ENCODE data around the gene KHDRBS1.
"Not testable (repeated sequence)": the region's sequence is repeated elsewhere in the genome, so short reads cannot be mapped to it uniquely, and the experiment has no call there.

The KHDRBS1 gene

DNA sequence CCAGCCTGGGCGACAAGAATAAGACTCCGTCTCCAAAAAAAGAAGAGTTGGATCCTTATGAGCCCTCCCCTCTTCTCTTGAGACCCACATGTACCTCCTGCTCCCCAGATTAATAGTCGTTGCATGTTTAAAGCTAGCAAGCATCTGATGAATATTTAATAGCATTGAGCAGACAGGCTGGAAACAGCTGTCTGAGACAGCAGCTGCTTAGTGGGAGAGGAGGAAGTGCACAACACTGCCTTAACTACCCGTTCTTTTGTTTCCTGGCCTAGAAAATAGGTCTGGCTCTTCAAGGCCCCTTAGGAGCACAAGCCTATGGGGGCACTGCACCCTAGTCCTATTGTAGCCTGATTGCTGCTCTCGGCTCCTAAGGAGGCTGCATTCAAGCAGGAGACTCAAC lies 41.7 kb downstream of the KHDRBS1 start:
- no peak overlapping the region for H2BK15ac ChIP-seq (replicated peaks; ENCODE audit: low read depth)
- no peaks in the 10 kb centered on the region for H3K27me3 ChIP-seq (ENCODE audit: insufficient read depth, low read length, poor library complexity)
- WGBS (ENCODE audit: extremely low coverage, insufficient coverage, low lambda C conversion rate) = no CpG with 5 or more reads among the region's 5 CpGs
- H3K4me1 ChIP-seq (ENCODE audit: control insufficient read depth, low read depth, low read length) = no peaks in the 10 kb centered on the region
- H4K8ac ChIP-seq (ENCODE audit: low read depth, low read length) = no peak overlapping the region
- H2BK120ac ChIP-seq (ENCODE audit: low read depth, low read length) = no peak overlapping the region
- H3K36me3 ChIP-seq (ENCODE audit: control insufficient read depth, insufficient read depth, low read length) = peaks cover 20% of the 10 kb centered on the region
- H3K79me1 ChIP-seq (ENCODE audit: low read length) = peaks cover 4% of the 10 kb centered on the region
- no peak overlapping the region for H3K4me2 ChIP-seq (ENCODE audit: low read length)
- no peaks in the 10 kb centered on the region for H3K79me2 ChIP-seq (ENCODE audit: control insufficient read depth, insufficient read depth, low read length)
- no peak overlapping the region for H3K4me3 ChIP-seq (ENCODE audit: low read length)
- no peak overlapping the region for H4K5ac ChIP-seq (ENCODE audit: low read length)
- no peak overlapping the region for H2BK5ac ChIP-seq (ENCODE audit: low read length)
- H3K27ac ChIP-seq (ENCODE audit: low read depth, low read length) = no peak overlapping the region
- H3K18ac ChIP-seq (ENCODE audit: low read length) = no peak overlapping the region
- no peak overlapping the region for H3K4ac ChIP-seq (ENCODE audit: low read depth, low read length)
- H3K56ac ChIP-seq (ENCODE audit: low read length) = no peak overlapping the region
- no peak for DNase-seq
- no peak overlapping the region for H3K9ac ChIP-seq (ENCODE audit: low read length)
- no peak overlapping the region for H3K23ac ChIP-seq (ENCODE audit: low read length)
- H2AK5ac ChIP-seq (ENCODE audit: low read length) = no peak overlapping the region

GRCh38 chr1:32056598-32056997 lies 42.9 kb downstream of the KHDRBS1 start:
- no peak overlapping the region for H2BK120ac ChIP-seq (ENCODE audit: low read depth, low read length)
- H3K4me3 ChIP-seq (ENCODE audit: low read length) = no peak overlapping the region
- H3K56ac ChIP-seq (ENCODE audit: low read length) = no peak overlapping the region
- no peak overlapping the region for H4K8ac ChIP-seq (ENCODE audit: low read depth, low read length)
- H3K23ac ChIP-seq (ENCODE audit: low read length) = no peak overlapping the region
- H3K27me3 ChIP-seq (ENCODE audit: insufficient read depth, low read length, poor library complexity) = no peaks in the 10 kb centered on the region
- no peak for DNase-seq
- no peak overlapping the region for H3K27ac ChIP-seq (ENCODE audit: low read depth, low read length)
- no peak overlapping the region for H4K5ac ChIP-seq (ENCODE audit: low read length)
- no peak overlapping the region for H3K9ac ChIP-seq (ENCODE audit: low read length)
- no peaks in the 10 kb centered on the region for H3K79me2 ChIP-seq (ENCODE audit: control insufficient read depth, insufficient read depth, low read length)
- no peaks in the 10 kb centered on the region for H3K4me1 ChIP-seq (ENCODE audit: control insufficient read depth, low read depth, low read length)
- H3K79me1 ChIP-seq (ENCODE audit: low read length) = peaks cover 4% of the 10 kb centered on the region
- H3K4me2 ChIP-seq (ENCODE audit: low read length) = no peak overlapping the region
- H2BK15ac ChIP-seq (replicated peaks; ENCODE audit: low read depth) = no peak overlapping the region
- peaks cover 25% of the 10 kb centered on the region for H3K36me3 ChIP-seq (ENCODE audit: control insufficient read depth, insufficient read depth, low read length)
- H3K4ac ChIP-seq (ENCODE audit: low read depth, low read length) = no peak overlapping the region
- no peak overlapping the region for H2BK5ac ChIP-seq (ENCODE audit: low read length)
- H2AK5ac ChIP-seq (ENCODE audit: low read length) = no peak overlapping the region
- WGBS (ENCODE audit: extremely low coverage, insufficient coverage, low lambda C conversion rate) = no CpG with 5 or more reads among the region's 1 CpG
- no peak overlapping the region for H3K18ac ChIP-seq (ENCODE audit: low read length)

GRCh38 chr1:32060914-32061313 lies 47.2 kb downstream of the KHDRBS1 start:
- H4K8ac ChIP-seq (ENCODE audit: low read depth, low read length) = no peak overlapping the region
- no peak overlapping the region for H2BK120ac ChIP-seq (ENCODE audit: low read depth, low read length)
- peak; percentile 63 for DNase-seq
- H3K4me1 ChIP-seq (ENCODE audit: control insufficient read depth, low read depth, low read length) = peaks cover 4% of the 10 kb centered on the region
- no peak overlapping the region for H2BK5ac ChIP-seq (ENCODE audit: low read length)
- no peak overlapping the region for H3K27ac ChIP-seq (ENCODE audit: low read depth, low read length)
- H2AK5ac ChIP-seq (ENCODE audit: low read length) = no peak overlapping the region
- H3K4ac ChIP-seq (ENCODE audit: low read depth, low read length) = no peak overlapping the region
- no peak overlapping the region for H3K56ac ChIP-seq (ENCODE audit: low read length)
- no peak overlapping the region for H3K9ac ChIP-seq (ENCODE audit: low read length)
- H3K4me2 ChIP-seq (ENCODE audit: low read length) = no peak overlapping the region
- H3K36me3 ChIP-seq (ENCODE audit: control insufficient read depth, insufficient read depth, low read length) = peaks cover 13% of the 10 kb centered on the region
- H2BK15ac ChIP-seq (replicated peaks; ENCODE audit: low read depth) = no peak overlapping the region
- peaks cover 1% of the 10 kb centered on the region for H3K79me1 ChIP-seq (ENCODE audit: low read length)
- H3K79me2 ChIP-seq (ENCODE audit: control insufficient read depth, insufficient read depth, low read length) = no peaks in the 10 kb centered on the region
- peak overlapping the region; percentile 4 for H3K23ac ChIP-seq (ENCODE audit: low read length)
- no peaks in the 10 kb centered on the region for H3K27me3 ChIP-seq (ENCODE audit: insufficient read depth, low read length, poor library complexity)
- no peak overlapping the region for H3K4me3 ChIP-seq (ENCODE audit: low read length)
- H4K5ac ChIP-seq (ENCODE audit: low read length) = no peak overlapping the region
- no peak overlapping the region for H3K18ac ChIP-seq (ENCODE audit: low read length)

DNA sequence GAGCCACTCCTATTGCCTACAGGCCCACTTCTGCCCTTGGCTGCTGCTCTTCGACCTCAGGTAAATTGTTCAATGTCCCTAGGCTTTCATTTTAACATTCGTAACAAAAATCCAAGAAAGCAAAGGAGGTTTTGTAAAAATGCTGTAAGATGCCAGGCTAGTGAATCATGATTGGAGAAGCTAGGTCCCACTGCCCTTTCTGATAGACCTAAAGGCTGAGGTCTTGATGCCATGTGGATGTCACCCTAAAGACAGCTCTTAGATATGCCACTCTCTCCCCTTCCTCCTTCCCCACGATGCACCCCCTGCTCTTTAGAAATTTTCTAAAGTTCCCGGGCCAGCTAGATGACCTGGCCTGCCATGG lies 49.2 kb downstream of the KHDRBS1 start:
- H2BK15ac ChIP-seq (replicated peaks; ENCODE audit: low read depth) = no peak overlapping the region
- H3K79me2 ChIP-seq (ENCODE audit: control insufficient read depth, insufficient read depth, low read length) = no peaks in the 10 kb centered on the region
- H3K79me1 ChIP-seq (ENCODE audit: low read length) = no peaks in the 10 kb centered on the region
- H3K36me3 ChIP-seq (ENCODE audit: control insufficient read depth, insufficient read depth, low read length) = peaks cover 12% of the 10 kb centered on the region
- no peak overlapping the region for H3K4me2 ChIP-seq (ENCODE audit: low read length)
- no peak overlapping the region for H4K8ac ChIP-seq (ENCODE audit: low read depth, low read length)
- peak overlapping the region; percentile 44 for H3K9ac ChIP-seq (ENCODE audit: low read length)
- WGBS (ENCODE audit: extremely low coverage, insufficient coverage, low lambda C conversion rate) = no CpG with 5 or more reads among the region's 4 CpGs
- no peak overlapping the region for H2AK5ac ChIP-seq (ENCODE audit: low read length)
- H3K4me1 ChIP-seq (ENCODE audit: control insufficient read depth, low read depth, low read length) = peaks cover 4% of the 10 kb centered on the region
- H3K27ac ChIP-seq (ENCODE audit: low read depth, low read length) = peak overlapping the region; percentile 9
- H3K23ac ChIP-seq (ENCODE audit: low read length) = no peak overlapping the region
- no peak overlapping the region for H3K4ac ChIP-seq (ENCODE audit: low read depth, low read length)
- no peak overlapping the region for H3K18ac ChIP-seq (ENCODE audit: low read length)
- DNase-seq = no peak
- no peak overlapping the region for H2BK120ac ChIP-seq (ENCODE audit: low read depth, low read length)
- H4K5ac ChIP-seq (ENCODE audit: low read length) = no peak overlapping the region
- H2BK5ac ChIP-seq (ENCODE audit: low read length) = no peak overlapping the region
- peak overlapping the region; percentile 31 for H3K56ac ChIP-seq (ENCODE audit: low read length)
- H3K4me3 ChIP-seq (ENCODE audit: low read length) = no peak overlapping the region
- no peaks in the 10 kb centered on the region for H3K27me3 ChIP-seq (ENCODE audit: insufficient read depth, low read length, poor library complexity)

GRCh38 chr1:32063261-32063681 lies 49.6 kb downstream of the KHDRBS1 start:
- Histone ChIP-seq H3K56ac (ENCODE audit: low read length) (no peak overlapping the region), H3K79me2 (ENCODE audit: control insufficient read depth, insufficient read depth, low read length) (no peaks in the 10 kb centered on the region), H3K4me3 (ENCODE audit: low read length) (no peak overlapping the region), H3K27ac (ENCODE audit: low read depth, low read length) (no peak overlapping the region), H2BK120ac (ENCODE audit: low read depth, low read length) (no peak overlapping the region), H3K79me1 (ENCODE audit: low read length) (no peaks in the 10 kb centered on the region), H4K8ac (ENCODE audit: low read depth, low read length) (no peak overlapping the region), H3K36me3 (ENCODE audit: control insufficient read depth, insufficient read depth, low read length) (peaks cover 12% of the 10 kb centered on the region), H2BK5ac (ENCODE audit: low read length) (no peak overlapping the region), H3K23ac (ENCODE audit: low read length) (no peak overlapping the region), H4K5ac (ENCODE audit: low read length) (no peak overlapping the region), H2BK15ac (replicated peaks; ENCODE audit: low read depth) (no peak overlapping the region), H3K18ac (ENCODE audit: low read length) (no peak overlapping the region), H3K4me1 (ENCODE audit: control insufficient read depth, low read depth, low read length) (peaks cover 4% of the 10 kb centered on the region), H3K4ac (ENCODE audit: low read depth, low read length) (no peak overlapping the region), H2AK5ac (ENCODE audit: low read length) (no peak overlapping the region), H3K4me2 (ENCODE audit: low read length) (no peak overlapping the region), H3K27me3 (ENCODE audit: insufficient read depth, low read length, poor library complexity) (no peaks in the 10 kb centered on the region), H3K9ac (ENCODE audit: low read length) (peak overlapping the region; percentile 3)
- peak; percentile 79 for DNase-seq
- no CpG with 5 or more reads among the region's 1 CpG for WGBS (ENCODE audit: extremely low coverage, insufficient coverage, low lambda C conversion rate)

DNA sequence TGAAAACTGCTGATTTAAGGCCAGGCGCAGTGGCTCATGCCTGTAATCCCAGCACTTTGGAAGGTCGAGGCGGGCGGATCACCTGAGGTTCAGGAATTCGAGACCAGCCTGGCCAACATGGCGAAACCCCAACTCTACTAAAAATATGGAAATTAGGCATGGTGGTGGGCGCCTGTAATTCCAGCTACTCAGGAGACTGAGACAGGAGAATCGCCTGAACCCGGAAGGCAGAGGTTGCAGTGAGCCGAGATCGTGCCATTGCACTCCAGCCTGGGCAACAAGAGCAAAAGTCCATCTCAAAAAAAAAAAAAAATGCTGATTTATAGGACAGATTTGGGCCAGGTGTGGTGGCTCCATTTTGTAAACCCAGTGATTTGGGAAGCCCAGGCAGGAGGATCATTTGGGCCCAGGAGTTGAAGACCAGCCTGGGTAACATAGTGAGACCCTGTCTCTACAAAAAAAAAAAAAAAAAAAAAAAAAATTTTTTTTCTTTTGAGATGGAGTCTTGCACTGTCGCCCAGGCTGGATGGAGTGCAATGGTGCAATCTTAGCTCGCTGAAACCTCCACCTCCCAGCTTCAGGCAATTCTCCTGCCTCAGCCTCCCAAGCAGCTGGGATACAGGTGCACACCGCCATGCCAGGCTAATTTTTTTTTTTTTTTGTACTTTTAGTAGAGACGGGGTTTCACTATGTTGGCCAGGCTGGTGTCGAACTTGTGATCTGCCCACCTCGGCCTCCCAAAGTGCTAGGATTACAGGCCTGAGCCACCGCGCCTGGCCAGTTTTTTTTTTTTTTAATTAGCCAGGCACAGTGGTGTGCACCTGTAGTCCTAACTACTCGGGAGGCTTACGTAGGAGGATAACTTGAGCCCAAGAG lies 52.2 kb downstream of the KHDRBS1 start:
- not testable (repeated sequence) for H3K4ac ChIP-seq (ENCODE audit: low read depth, low read length); H3K36me3 ChIP-seq (ENCODE audit: control insufficient read depth, insufficient read depth, low read length); H2BK15ac ChIP-seq (replicated peaks; ENCODE audit: low read depth); H3K79me1 ChIP-seq (ENCODE audit: low read length); H2AK5ac ChIP-seq (ENCODE audit: low read length); H3K27me3 ChIP-seq (ENCODE audit: insufficient read depth, low read length, poor library complexity); H3K4me2 ChIP-seq (ENCODE audit: low read length); H3K4me3 ChIP-seq (ENCODE audit: low read length); H3K27ac ChIP-seq (ENCODE audit: low read depth, low read length); H3K9ac ChIP-seq (ENCODE audit: low read length); H3K79me2 ChIP-seq (ENCODE audit: control insufficient read depth, insufficient read depth, low read length); H2BK5ac ChIP-seq (ENCODE audit: low read length); H3K18ac ChIP-seq (ENCODE audit: low read length); H3K56ac ChIP-seq (ENCODE audit: low read length); H3K4me1 ChIP-seq (ENCODE audit: control insufficient read depth, low read depth, low read length); H4K5ac ChIP-seq (ENCODE audit: low read length); H4K8ac ChIP-seq (ENCODE audit: low read depth, low read length); H2BK120ac ChIP-seq (ENCODE audit: low read depth, low read length); H3K23ac ChIP-seq (ENCODE audit: low read length); DNase-seq
- no CpG with 5 or more reads among the region's 21 CpGs for WGBS (ENCODE audit: extremely low coverage, insufficient coverage, low lambda C conversion rate)

All from mesendoderm (in vitro differentiated cells).